ENCODE results near the gene ARID4B.
"Not testable (repeated sequence)": the region's sequence is repeated elsewhere in the genome, so short reads cannot be mapped to it uniquely, and the experiment has no call there.

The ARID4B gene

DNA sequence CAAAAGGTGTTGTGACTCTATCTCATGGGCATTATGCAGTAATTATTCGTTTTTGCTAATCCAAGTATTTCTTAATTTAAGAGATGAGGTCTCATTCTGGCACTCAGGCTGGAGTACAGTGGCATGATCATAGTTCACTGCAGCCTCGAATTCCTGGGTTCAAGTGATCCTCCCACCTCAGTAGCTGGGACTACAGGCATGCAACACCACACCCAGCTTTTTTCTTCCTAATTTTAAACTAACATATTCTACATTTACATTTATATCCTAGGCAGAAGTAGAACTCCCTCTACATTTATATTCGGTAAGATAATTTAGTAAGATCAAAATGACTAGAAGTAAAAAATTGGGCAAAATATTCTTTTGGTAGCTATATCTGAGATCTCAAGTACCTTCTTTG, 116.5 kb downstream of the ARID4B start:
- DNase-seq: no peak

DNA sequence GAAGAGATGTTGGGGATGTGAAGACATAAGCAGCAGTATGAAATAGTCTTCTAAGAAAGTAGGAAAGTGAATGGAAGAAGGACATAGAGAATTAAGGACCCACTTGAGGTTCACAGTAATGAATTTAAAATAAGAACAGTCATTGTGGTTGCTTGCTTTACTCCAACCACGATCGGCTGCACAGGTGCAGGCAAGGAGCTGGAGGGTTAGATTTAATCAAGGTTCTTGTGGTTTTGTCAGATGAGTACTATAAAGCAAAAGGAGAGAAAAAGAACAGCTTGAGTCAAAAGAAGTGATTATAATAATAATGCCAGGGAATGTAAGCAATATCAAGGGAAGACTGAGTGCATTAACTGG, 120.8 kb downstream of the ARID4B start:
- no peak for DNase-seq

DNA sequence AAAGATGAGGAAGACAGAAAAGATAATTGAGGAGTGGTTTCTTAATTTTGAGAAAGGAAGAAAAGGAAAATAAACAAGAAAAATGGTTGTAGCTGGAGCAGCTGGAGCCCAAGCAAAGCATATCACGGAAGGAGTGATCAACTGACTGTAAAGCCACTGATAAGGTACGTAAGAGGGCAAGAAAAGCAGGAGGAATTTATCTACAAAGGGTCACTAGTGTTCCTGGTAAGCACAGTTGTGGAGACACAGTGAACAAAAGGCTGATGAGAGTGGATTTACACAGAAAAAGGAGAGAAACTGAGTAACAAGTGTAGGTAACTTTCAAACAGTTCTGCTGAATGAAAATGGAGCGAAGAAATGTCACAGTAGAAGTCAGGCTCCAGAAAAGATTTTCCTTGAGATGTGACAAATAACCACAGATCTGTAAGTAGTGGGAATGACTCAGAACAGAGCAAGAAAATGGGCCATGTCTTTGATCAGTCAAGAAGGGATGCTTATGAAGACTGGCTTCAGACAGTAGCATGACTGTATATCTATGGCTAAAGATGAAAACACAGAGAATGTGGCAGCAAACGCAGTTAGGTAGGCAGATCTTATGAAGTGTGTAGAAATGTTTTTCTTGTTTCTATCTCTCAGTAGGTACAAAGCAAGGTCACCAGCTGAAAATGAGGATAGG, 121.3 kb downstream of the ARID4B start:
- DNase-seq: no peak

DNA sequence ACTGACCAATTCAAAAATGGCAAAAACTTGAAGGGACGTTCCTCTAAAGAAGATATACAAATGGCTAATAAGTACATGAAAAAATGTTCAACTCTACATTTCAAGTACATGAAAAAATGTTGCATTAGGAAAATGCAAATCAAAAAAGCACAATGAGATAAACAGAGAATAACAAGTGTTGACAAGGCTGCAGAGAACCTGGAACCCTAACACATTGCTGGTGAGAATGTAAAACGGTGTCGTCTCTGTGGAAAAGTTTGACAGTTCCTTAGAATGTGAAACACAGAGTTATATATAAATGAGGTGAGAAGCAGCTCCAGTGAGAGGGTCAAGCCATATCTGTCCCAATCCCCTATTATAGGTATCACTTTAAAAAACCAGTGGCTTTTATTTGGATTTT, 122.3 kb downstream of the ARID4B start:
- no peak for DNase-seq

DNA sequence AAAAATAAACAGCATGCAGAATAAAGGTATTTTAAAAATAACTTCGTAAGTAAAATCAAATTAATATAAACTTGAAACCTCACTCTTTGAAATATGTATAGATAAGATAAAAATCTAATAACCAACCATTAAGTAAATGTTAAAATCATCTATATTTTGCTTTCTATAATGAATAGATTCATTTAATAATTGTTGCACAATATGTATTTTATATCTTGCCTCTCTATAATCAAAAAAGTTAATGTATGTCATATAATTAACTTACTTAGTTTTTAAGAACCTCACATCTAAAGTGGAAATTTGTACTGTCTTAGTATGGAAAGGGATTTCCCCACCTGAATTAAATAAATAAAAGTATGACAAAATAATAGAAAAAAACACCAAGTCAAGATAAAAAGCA, 124.6 kb downstream of the ARID4B start:
- no peak for DNase-seq

DNA sequence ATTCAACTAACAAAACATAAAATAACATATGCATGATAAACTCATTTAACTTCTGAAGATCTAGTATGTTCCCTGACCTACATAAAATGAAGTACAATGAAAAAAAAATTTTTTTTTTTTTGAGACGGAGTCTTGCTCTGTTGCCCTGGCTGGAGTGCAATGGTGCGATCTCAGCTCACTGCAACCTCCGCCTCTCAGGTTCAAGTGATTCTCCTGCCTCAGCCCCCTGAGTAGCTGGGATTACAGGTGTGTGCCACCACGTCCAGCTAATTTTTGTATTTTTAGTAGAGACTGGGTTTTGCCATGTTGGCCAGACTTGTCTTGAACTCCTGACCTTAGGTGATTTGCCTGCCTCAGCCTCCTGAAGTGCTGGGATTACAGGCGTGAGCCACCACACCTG, 125.5 kb downstream of the ARID4B start:
- not testable (repeated sequence) for DNase-seq

DNA sequence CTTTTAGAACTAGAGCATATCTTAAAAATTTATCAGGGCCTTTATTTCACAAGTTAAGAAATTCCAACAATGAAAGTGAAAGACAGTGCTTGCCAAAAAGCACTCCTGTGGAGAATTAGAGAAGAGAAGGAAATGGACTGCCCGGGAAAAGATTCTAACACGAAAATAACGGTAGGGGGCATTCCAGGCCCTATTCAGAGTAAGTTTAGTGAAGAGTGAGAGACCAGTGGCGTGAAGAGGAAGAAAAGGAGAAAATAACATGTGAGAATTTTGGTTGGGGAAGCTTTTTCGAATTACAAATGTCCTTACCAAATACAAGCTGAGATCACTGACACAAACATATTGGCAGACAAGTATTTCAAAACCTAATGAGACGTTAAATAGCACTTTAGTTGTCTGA, 128.5 kb downstream of the ARID4B start:
- DNase-seq: no peak

DNA sequence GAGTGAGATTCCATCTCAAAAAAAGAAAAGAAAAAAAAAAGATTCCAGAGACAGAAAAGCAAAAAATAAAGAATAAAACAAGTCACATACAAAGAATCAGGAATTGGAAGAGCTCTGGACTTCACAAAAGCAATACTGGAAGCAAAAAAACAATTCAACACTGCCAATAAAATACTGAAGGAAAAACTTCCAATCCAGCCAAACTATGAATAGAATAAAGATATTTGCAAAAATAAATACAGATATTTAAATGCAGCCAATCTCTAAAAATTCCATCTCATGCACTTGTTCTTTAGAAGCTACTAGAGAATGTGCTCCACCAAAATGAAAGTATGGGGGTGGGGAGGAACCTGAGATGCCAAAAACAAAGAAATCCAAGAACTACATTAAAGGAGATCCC, 137.5 kb downstream of the ARID4B start:
- DNase-seq: no peak

DNA sequence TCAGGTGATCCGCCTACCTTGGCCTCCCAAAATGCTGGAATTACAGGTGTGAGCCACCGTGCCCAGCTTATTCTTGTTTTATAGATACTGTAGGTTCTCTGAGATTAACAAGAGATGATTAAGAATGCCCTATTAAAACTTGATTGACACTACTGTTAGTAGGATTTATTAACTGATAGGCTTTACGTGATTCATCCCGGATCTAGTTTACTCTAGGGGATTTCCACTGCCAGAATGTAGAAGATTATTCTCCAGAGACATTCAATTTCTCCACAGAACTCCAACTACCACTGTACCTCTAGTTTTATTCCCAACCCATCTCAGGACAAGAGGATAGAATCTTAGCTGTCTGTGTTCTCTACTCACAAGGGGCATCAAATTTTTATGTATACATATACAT, 140.7 kb downstream of the ARID4B start:
- no peak for DNase-seq

DNA sequence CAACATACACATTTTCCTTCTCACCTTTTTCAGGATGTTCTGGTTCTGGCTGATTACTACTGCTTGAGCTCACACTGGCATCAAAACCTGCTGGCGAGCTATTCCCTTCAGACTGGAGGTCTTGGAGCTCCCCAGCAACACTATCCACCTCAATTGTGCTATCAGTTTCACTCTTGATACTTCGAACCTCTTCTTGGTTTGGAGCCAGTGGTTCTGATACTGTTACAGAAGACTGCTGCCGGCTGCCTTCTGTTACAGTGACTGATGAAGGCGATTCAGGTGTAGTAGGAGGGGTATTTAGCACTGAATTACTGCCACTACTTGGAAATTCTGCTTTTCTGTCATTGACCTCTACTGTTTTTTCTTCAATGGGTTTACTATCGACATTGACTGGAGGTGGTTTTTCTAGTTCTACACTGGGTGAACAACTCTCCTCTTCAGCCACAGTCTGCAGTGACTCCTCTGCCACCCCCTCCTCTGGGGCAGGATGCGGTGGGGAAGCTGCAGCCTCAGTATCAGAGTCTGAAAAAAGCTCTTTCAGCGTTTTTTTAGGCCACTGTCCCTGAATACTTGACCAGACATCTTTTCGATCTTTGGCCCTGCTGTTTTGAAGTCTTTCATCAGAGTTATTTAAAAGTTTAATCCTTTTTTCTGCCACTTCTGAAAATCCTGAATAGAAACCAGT, 146.3 kb downstream of the ARID4B start:
- no peak for DNase-seq

DNA sequence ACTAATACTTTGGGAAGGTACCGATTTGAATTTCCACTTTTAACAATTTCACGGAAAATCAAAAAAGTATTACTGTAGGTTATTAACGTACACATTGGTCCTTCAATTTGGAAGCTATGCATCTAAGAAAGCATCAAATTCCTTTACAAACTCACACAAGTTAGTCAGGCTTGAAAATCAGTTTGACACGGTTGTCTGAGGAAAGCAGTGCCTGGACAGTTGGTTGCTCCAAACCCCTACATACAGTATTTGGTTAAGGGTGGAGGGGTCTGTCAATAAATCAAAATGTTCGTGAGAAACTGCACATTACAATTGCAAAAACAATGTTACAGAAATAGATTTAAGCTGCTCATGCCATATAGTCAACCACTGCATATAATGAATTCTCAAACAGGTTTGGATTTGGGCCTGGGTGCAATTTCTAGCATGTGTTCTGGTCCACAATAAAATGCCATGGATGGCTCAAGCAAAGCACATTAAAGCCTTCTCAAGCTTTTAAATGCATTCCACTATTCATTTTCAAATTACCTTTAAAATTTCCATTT, 147.0 kb downstream of the ARID4B start:
- DNase-seq: no peak

DNA sequence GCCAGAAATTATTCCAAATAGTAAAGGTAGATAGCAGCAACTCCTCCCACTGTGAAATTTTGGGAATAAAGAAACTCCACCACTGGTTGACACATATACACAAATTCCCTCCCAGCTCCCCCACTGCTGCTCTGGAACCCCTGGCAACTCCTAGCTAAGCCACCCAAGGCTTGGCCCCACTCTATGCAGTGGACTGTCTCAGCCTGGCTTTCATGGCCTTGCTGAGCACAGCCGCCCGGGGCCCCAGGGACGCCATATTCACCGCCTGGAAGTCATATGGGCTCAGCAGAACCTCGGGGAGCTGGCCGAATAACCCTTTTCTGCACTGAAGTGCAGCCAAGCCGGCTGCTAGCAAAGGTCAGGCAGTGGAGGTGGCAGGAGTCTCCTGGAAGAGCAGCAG, 151.5 kb downstream of the ARID4B start:
- no peak for DNase-seq

DNA sequence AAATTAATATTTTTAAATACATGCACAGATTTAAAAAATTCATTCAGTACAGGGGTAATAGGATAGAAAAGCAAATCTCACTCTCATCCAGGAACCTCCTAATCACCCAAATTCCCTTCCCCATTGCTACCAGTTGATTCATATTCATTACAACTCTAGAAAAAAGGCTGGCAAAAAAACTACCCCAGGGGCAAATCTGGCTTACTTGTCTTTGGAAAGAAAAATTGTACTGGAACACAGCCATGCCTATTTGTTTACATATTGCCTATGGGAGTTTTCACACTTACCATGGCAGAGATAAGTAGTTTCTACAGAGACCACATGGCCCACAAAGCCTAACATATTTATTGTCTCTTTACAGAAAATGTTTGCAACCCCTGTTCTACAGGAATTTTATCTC, 158.0 kb downstream of the ARID4B start:
- no peak for DNase-seq

DNA sequence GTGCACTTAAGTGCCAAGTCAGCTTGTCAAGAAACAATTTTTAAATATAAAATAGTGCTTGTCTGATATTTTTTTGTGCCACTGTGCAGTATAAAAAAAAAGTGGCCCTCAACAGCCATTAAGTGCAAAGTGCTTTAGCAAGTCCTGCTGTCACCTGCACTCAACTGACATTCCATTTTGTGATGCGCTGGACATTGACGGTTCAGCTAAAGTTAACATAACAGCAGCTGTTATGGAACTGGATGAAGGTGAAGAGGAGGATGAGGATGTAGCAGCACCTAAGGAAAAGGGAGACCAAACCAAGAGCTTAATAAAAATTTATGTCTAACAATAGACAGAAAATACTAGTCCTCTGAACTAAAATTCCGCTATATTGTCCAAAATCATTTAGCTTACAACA, 159.6 kb downstream of the ARID4B start:
- DNase-seq: no peak

DNA sequence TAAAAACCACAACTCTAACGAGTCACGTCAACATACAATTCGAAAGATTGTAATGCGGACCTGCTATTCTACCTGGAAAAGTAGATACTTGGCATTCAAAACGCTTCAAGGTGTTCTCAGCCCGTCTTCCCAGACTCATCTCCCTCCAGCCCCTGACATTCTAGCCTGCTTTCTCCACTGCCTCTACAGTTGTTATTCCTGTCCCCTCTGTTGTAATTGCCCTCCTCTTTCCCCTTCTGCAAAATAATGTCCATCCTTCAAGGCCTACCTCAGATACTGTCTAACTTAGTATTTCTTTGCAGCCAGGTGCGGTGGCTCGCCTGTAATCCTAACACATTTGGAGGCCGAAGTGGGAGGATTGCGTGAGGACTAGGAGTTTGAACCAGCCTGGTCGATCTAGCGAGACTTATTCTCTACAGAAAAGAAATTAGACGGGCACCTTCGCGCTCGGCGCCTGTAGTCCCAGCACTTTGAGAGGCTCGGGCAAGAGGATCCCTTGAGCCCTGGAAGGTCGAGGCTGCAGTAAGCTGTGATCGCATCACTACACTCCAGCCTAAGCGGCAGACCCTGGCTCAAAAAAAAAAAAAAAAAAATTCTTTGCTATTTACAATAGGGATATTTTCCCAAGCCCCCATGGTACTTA, 166.2 kb downstream of the ARID4B start:
- no peak for DNase-seq

DNA sequence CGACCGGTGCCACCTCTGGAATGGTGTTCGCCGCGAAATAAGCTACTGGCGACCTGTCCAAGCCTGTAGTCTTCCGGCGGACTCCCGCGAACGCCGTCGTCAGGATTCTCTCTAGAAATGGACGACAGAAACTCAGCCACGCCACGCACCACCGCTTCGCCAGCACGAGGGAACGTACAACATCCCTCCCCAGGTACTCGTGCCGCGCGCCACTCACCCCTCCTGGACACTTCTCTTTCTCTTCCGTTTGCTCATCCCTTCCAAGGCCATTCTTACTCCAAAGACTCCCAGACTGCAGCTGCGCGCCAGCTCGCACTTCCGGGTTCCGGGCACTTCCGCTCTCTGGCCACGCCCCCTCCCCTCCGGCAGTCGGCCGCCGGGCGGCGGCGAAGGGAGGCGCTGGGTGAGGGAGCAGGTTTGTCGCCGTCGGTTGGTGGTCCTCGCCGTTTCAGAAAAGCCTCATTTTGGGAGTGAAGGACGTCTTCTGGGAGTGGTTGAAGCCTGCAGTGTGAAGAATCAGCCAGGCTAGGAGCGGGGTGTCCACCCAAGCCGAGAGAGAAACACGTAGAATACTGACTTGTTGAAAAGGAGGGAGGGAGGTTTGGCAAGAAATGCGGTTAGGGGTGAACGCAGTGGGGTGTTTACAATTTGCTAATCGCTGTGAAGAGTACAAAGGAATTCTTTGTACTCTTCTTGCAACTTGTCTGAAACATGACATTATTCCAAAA, 166.9 kb downstream of the ARID4B start, which contains the start of gene RBM34:
TSS of gene RBM34 (minus strand) at position 294 of the 728 bp plus-strand sequence. CDS start at position 270, 24 bp downstream.
- peak; percentile 68 for DNase-seq

DNA sequence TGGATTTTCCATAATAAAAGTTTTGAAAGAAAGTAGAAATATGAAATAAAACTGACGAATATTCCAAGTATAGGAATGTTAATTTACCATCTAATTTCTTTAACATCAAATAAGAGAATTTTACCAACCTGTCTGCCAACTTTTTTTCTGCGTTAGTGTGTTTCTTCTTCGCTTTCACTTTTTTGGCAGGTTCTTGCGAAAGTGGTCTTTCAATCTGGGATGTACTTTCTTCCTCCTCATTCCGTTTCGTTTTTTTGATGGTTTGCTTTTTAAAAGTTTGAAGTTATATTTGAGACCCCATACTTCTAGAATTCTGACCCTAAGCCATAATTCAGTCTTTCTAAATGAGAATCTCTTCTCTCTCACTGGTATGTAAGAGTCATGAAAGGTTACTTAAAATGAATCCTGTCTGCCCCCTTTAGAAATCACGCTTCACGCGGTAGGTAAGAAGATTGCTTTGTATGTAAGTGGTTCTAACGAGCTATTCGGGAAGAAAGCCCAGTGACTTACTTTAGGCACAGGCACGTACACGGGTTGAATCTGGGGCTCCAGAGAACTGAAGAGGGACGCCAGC, 167.5 kb downstream of the ARID4B start:
- no peak for DNase-seq

DNA sequence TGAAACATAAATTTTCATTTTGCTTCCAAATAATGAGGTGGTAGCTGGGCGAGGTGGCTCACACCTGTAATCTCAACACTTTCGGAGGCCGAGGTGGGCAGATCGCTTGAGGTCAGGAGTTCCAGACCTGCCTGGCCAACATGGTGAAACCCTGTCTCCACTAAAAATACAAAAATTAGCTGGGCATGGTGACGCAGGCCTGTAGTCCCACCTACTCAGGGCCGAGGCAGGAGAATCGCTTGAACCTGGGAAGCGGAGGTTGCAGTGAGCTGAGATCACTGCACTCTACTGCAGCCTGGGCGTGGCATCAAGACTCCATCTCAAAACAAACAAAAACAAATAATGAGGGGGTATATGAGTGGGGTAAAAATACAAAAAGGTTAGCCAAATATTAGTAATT, 168.0 kb downstream of the ARID4B start:
- not testable (repeated sequence) for DNase-seq

DNA sequence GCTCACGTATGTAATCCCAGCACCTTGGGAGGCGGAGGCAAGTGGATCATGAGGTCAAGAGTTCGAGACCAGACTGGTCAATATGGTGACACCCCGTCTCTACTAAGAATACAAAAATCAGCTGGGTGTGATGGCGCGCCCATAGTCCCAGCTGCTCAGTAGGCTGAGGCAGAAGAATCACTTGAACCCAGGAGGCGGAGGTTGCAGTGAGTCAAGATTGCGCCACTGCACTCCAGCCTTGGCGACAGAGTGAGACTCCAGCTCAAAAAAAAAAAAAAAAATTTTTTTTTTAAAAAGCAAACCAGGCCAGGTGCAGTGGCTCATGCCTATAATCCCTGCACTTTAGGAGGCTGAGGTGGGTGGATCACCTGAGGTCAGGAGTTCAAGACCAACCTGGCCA, 168.7 kb downstream of the ARID4B start:
- not testable (repeated sequence) for DNase-seq

DNA sequence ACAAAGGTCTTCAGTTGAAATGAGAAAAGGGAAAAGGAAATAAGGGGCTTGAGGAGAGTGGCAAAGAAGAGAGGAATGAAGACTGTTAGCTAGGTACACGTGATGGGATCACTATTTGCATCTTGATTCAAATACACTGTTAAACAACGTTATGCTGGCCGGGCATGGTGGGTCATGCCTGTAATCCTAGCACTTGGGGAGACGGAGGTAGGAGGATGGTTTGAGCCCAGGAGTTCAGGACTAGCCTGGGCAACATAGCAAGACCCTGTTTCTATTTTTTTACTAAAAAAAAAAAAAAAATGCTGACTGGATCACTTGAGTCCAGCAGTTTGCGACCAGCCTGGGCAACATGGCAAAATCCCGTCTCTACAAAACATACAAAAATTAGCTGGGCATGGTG, 169.3 kb downstream of the ARID4B start:
- DNase-seq: no peak

DNA sequence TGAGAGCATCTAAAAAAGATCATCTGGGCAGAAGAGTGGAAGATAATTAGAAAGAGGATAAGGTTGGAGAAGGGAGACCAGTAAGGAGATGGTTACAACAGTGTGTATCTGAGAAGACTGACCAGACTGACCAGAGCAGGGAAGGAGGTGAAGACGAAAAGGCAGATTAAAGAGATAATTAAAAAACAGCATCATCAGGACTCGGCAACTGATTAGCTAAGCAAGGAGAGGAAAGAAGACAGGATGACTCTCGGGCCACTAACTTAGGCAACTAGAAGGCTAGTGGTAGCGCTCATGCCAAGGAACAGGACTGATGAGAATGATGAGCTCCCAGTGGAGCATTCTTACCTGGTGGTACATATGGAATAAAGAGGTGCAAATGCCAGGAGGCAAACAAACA, 170.8 kb downstream of the ARID4B start:
- DNase-seq: no peak

DNA sequence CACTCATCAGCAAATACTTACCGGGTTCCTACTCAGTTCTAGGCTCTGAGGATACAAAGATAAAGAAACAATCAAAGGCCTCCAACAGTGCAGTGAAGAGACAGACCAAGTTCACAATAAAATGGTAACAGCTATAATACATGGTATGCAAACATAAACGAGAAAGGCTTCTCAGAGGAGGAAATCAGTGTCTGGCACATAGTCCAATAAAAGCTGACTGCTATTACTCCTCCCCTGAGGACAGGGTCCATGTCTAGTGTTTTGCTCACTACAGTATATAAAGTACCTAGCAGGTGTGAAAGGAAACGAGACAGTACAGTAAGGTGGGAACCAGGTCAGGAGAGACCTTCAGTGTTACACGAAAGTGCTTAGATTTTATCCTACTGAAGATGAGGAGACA, 171.2 kb downstream of the ARID4B start:
- DNase-seq: no peak

DNA sequence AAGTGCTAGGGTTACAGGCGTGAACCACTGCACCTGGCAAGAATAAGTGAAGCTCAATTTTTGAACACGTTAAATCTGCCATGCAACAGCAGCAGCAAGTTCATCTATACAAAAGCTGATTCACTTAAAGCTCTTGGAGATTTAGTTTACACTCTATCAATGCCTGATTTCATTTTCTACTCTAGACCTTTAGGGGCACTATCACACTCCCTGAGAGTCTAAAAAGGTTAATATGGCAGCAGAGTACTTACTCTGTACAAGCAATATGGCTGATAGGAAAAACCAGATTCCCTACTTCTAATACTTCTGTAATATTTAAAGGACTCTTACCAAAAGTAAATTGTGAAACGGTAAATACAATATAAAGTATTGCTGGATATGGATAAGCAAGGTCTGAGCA, 171.7 kb downstream of the ARID4B start:
- no peak for DNase-seq

Data from NCI-H2081 treated with DMSO at 0.1 percent for 48 hours (cell line).